T47D (cell line): ENCODE data around the gene ALB.

Source experiments
- DNase-seq, 2 experiments: peaks; one replicate each; pipeline versions ENCODE4 v3.0.0 to v3.0.0-alpha.2; 2011 to 2012; ENCODE audit warnings: low read depth in 1 of 2, low spot score in 1 of 2
- JUND ChIP-seq: IDR thresholded peaks from 2 replicates; pipeline ENCODE4 v1.6.1; 2012; ENCODE audit warnings: low read depth
- in situ Hi-C: cut with HindIII; loops from 2 replicates; pipeline ENCODE4 v1.10.0; 2016; ENCODE audit warnings: low sequenced_read_pairs, low pct_unique_long_range_greater_than_20kb

Gene ALB

GRCh38 chr4:73438048-73438447 lies 34.0 kb downstream of the ALB start:
- no peak for DNase-seq
- in situ Hi-C loops: no loop called here
- no peak for TF ChIP-seq JUND

- no peak for DNase-seq
- in situ Hi-C loops: no loop called here
- no peak for TF ChIP-seq JUND
Observed at GRCh38 chr4:73438582-73439215, 34.6 kb downstream of the ALB start.

GRCh38 chr4:73439445-73439844 lies 35.4 kb downstream of the ALB start:
- in situ Hi-C loops: no loop called here
- DNase-seq: no peak
- TF ChIP-seq JUND: no peak

- in situ Hi-C loops: no loop called here
- TF ChIP-seq JUND: no peak
- DNase-seq: no peak
Observed at GRCh38 chr4:73439991-73440390, 35.9 kb downstream of the ALB start.

GRCh38 chr4:73440653-73441052 lies 36.6 kb downstream of the ALB start:
- DNase-seq: no peak
- in situ Hi-C loops: no loop called here
- no peak for TF ChIP-seq JUND

GRCh38 chr4:73442275-73442674 lies 38.2 kb downstream of the ALB start:
- TF ChIP-seq JUND: no peak
- in situ Hi-C loops: no loop called here
- no peak for DNase-seq

GRCh38 chr4:73443224-73443623 lies 39.1 kb downstream of the ALB start:
- in situ Hi-C loops: no loop called here
- no peak for TF ChIP-seq JUND
- DNase-seq: no peak

GRCh38 chr4:73445383-73446335 lies 41.6 kb downstream of the ALB start:
- no peak for TF ChIP-seq JUND
- in situ Hi-C loops: no loop called here
- no peak for DNase-seq

GRCh38 chr4:73446336-73446938 lies 42.4 kb downstream of the ALB start:
- peak; percentile 14 to 67 for DNase-seq
- no peak for TF ChIP-seq JUND
- in situ Hi-C loops: no loop called here

- no peak for DNase-seq
- in situ Hi-C loops: no loop called here
- TF ChIP-seq JUND: no peak
Observed at GRCh38 chr4:73447671-73448070, 43.6 kb downstream of the ALB start.

GRCh38 chr4:73448448-73449203 lies 44.5 kb downstream of the ALB start:
- no peak for DNase-seq
- no peak for TF ChIP-seq JUND
- in situ Hi-C loops: no loop called here

GRCh38 chr4:73450398-73451004 lies 46.4 kb downstream of the ALB start:
- DNase-seq: no peak
- no peak for TF ChIP-seq JUND
- in situ Hi-C loops: no loop called here
